ENCODE measurements around the gene PPP1R10. TPM values are rescaled to one million over a fixed set of nuclear protein-coding genes. Genes with fewer than 3 reads are reported as not detected.

PPP1R10 gene
- total and polyA plus RNA-seq, 2 of the 13 experiments (the other 11 are each of a cell fraction or from before 2014, with no cell fraction given): 26.3 to 38.4 TPM

- peak; percentile 96; the same call in 1 of the 2 replicates for TF ChIP-seq ZFP82 (CRISPR knock-in tag; IDR thresholded peaks at IDR 0.05; ENCODE audit: borderline replicate concordance)
- peak; percentile 83; the same call in 1 of the 2 replicates for TF ChIP-seq ZNF329 (CRISPR knock-in tag; IDR thresholded peaks at IDR 0.05; ENCODE audit: low read depth)
- TF ChIP-seq NR2C2 (CRISPR knock-in tag; IDR thresholded peaks at IDR 0.05; ENCODE audit: borderline replicate concordance): peak; percentile 99
- no peak for TF ChIP-seq TCF7 (IDR thresholded peaks at IDR 0.05; ENCODE audit: low read depth)
- TF ChIP-seq ZNF12 (CRISPR knock-in tag; IDR thresholded peaks at IDR 0.05): peak; percentile 82; the same call in 1 of the 2 replicates
- TF ChIP-seq RFXAP (CRISPR knock-in tag; IDR thresholded peaks at IDR 0.05; ENCODE audit: borderline replicate concordance): no peak; the same call in 1 of the 2 replicates
- TF ChIP-seq FOXA1 (IDR thresholded peaks at IDR 0.05): no peak
- peak; percentile 84 for TF ChIP-seq FOXA1 (CRISPR knock-in tag; IDR thresholded peaks at IDR 0.05)
- peak; percentile 74; the same call in 1 of the 2 replicates for TF ChIP-seq ERF (CRISPR knock-in tag; IDR thresholded peaks at IDR 0.05)
- TF ChIP-seq KDM3A (CRISPR knock-in tag; IDR thresholded peaks at IDR 0.05; ENCODE audit: low read depth): peak; percentile 63; the same call in 1 of the 2 replicates
- TF ChIP-seq, protein P1, sequence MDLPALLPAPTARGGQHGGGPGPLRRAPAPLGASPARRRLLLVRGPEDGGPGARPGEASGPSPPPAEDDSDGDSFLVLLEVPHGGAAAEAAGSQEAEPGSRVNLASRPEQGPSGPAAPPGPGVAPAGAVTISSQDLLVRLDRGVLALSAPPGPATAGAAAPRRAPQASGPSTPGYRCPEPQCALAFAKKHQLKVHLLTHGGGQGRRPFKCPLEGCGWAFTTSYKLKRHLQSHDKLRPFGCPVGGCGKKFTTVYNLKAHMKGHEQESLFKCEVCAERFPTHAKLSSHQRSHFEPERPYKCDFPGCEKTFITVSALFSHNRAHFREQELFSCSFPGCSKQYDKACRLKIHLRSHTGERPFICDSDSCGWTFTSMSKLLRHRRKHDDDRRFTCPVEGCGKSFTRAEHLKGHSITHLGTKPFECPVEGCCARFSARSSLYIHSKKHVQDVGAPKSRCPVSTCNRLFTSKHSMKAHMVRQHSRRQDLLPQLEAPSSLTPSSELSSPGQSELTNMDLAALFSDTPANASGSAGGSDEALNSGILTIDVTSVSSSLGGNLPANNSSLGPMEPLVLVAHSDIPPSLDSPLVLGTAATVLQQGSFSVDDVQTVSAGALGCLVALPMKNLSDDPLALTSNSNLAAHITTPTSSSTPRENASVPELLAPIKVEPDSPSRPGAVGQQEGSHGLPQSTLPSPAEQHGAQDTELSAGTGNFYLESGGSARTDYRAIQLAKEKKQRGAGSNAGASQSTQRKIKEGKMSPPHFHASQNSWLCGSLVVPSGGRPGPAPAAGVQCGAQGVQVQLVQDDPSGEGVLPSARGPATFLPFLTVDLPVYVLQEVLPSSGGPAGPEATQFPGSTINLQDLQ (CRISPR knock-in tag; IDR thresholded peaks at IDR 0.05): peak; percentile 22; the same call in 1 of the 2 replicates
- peak; percentile 96; the same call in 1 of the 2 replicates for TF ChIP-seq AHR (CRISPR knock-in tag; IDR thresholded peaks at IDR 0.05)
- TF ChIP-seq EHMT2 (IDR thresholded peaks at IDR 0.05; ENCODE audit: borderline replicate concordance, low read depth, low read length): no peak; the same call in 1 of the 2 replicates
- no peak for TF ChIP-seq ZNF629 (CRISPR knock-in tag; conservative IDR thresholded peaks at IDR 0.05)
- no peak for TF ChIP-seq SOX13 (IDR thresholded peaks at IDR 0.05)
- TF ChIP-seq SOX13 (CRISPR knock-in tag; conservative IDR thresholded peaks at IDR 0.05 in 1 of 2, IDR thresholded peaks at IDR 0.05 in 1 of 2): peak in 1 of 2 experiments; percentile 29; a peak in 1 of 4 replicates
- peak; percentile 92 for TF ChIP-seq ZNF747 (CRISPR knock-in tag; IDR thresholded peaks at IDR 0.05; ENCODE audit: borderline replicate concordance)
- TF ChIP-seq, protein P2, sequence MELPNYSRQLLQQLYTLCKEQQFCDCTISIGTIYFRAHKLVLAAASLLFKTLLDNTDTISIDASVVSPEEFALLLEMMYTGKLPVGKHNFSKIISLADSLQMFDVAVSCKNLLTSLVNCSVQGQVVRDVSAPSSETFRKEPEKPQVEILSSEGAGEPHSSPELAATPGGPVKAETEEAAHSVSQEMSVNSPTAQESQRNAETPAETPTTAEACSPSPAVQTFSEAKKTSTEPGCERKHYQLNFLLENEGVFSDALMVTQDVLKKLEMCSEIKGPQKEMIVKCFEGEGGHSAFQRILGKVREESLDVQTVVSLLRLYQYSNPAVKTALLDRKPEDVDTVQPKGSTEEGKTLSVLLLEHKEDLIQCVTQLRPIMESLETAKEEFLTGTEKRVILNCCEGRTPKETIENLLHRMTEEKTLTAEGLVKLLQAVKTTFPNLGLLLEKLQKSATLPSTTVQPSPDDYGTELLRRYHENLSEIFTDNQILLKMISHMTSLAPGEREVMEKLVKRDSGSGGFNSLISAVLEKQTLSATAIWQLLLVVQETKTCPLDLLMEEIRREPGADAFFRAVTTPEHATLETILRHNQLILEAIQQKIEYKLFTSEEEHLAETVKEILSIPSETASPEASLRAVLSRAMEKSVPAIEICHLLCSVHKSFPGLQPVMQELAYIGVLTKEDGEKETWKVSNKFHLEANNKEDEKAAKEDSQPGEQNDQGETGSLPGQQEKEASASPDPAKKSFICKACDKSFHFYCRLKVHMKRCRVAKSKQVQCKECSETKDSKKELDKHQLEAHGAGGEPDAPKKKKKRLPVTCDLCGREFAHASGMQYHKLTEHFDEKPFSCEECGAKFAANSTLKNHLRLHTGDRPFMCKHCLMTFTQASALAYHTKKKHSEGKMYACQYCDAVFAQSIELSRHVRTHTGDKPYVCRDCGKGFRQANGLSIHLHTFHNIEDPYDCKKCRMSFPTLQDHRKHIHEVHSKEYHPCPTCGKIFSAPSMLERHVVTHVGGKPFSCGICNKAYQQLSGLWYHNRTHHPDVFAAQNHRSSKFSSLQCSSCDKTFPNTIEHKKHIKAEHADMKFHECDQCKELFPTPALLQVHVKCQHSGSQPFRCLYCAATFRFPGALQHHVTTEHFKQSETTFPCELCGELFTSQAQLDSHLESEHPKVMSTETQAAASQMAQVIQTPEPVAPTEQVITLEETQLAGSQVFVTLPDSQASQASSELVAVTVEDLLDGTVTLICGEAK (IDR thresholded peaks at IDR 0.05): peak; percentile 94
- TF ChIP-seq, protein P2 (CRISPR knock-in tag; IDR thresholded peaks at IDR 0.05): peak; percentile 92
Measured at GRCh38 chr6:30556906-30557682, 59.9 kb downstream of the PPP1R10 start, which contains the start of gene PRR3 (continued).
